Stimulated activated CD8-positive, alpha-beta memory T cell treated with anti-CD3 and anti-CD28 coated beads, Interleukin-15, amount 100 ng/mL, for 48 hours (primary cell): Measurements from ENCODE around the gene LMAN2L.

Experiments
- DNase-seq, 2 donors: peaks; one replicate each; pipeline ENCODE4 v3.0.0-alpha.2; 2020; ENCODE audit warnings: low read depth in 2 of 2

The LMAN2L gene

GRCh38 chr2:96703021-96703751, 36.7 kb downstream of the LMAN2L start:
- no peak for DNase-seq

DNA sequence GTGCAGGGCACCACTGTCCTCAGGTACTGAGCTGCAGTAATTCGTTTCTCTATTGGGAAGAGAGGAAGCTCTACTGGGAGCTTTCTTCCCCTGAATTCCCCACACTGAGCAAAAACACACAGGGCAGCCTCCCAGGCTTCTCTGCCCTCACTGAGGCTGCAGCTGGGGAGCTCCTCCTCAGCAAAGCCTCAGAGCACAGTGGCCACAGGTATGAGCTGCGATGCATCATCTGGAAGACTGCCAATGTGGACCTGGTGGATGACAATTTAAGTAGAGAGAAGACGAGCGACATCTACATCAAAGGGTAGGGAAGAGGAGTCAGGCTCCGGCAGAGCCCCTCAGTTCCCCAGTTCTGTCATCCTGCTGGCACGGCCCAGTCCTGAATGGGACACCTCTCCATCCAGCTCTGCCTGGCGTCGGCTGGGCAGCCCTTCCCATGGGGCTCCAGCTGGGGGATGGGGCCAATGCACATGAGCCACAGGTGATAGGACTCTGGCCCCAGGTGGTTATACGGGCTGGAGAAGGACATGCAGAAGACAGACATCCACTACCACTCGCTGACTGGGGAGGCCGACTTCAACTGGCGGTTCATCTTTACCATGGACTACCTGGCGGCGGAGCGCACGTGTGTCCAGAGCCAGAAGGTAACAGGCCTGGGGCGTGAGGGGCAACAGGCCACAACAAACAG, 37.6 kb downstream of the LMAN2L start:
- no peak for DNase-seq

DNA sequence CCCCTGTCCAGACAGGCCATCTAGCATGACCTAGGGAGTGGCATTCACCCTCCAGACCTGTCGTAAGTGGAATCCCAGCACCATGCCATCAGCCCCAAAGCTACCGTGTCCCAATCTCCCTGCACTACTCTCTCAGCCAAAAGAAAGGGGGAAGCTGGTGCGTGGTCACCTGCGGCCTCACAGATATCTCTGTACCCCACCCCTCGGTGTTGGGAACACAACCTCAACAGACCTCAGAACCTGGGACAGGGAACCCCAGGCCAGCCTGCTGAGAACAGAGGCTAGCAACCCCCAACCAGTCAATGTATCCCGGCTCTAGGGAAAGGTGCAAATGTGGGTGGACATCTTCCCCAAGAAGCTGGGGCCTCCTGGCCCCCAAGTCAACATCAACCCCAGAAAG, 38.2 kb downstream of the LMAN2L start:
- DNase-seq: no peak

- DNase-seq: no peak
Observed at GRCh38 chr2:96700086-96700485, 39.8 kb downstream of the LMAN2L start.

DNA sequence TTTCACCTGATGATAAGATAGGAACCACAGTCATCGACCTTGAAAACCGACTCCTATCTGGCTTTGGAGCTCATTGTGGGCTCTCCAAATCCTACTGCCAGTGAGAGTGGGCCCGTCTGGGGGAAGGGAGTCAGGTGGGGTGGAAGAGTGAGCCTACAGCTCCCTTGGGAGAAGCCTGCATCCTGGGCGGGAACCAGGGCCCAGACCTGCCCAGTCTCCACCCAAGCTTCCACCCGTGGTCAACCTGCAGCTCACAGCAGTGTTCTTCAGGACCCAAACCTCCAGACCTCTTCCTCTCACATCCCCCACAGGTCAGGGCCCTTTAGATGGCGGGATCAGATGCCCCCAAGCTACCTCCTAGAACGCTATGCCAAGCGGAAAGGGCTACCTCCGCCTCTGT, 40.2 kb downstream of the LMAN2L start:
- DNase-seq: no peak

DNA sequence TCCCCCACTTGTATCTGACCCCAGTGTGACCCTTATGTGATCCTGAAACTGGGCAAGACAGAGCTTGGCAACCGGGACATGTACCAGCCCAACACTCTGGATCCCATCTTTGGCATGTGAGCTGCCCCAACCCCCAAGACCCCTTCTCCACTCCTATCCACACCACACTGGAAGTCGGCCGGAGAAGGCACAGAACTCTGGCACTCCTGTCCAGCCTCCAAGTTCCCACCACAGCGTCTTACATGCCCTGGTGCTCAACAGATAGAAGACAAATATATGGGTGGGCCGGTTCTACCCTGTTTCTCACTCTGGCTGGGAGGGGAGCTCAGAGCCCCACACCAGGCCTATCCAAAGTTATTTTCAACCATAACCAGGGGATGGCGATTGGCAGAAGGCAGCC, 40.8 kb downstream of the LMAN2L start:
- DNase-seq: no peak

DNA sequence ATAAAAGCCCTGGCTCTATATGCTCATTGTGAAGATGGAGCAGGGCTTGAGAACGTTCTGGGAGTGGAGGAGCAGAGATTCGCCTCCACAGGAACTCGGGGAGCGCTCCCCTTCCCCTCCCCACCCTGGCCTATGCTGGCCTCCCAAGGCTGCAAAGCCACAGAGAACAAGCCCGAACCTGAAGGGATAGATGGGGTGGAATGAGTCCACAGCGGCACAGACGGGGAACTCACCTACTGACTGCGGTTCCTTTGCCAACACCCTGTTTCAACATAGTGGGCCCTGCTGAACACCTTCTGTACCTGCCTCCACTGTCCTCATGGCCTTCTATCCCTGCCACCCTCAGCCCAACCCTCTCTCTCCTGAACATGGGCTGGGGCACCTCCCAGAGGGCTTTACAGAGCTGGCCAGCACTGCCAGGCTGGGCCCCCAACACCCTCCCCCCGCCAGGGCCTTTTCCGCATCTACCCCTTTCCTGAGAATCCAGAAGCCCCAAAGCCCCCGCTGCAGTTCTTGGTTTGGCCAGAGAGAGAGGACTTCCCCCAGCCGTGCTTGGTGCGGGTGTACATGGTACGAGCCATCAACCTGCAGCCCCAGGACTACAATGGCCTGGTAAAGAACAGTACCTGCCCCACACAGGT, 41.5 kb downstream of the LMAN2L start:
- no peak for DNase-seq

- DNase-seq: no peak
Observed at GRCh38 chr2:96697476-96697875, 42.4 kb downstream of the LMAN2L start.

DNA sequence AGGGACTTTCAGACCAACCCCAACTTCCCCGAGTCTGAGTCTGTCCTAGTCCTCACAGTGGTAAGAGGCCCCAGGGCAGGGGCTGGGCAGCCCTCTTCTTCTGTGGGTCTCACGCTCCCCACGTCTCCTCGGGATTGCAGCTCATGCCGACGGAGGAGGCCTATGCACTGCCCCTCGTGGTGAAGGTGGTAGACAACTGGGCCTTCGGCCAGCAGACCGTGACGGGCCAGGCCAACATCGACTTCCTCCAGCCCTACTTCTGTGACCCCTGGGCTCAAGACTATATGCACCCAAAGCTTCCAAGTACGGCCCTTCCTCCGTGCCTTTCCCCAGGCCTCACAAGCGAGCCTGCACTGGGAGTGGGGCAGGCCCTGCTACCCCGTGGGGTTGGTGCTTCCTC, 44.3 kb downstream of the LMAN2L start:
- no peak for DNase-seq

- no peak for DNase-seq
Observed at GRCh38 chr2:96694816-96695455, 44.9 kb downstream of the LMAN2L start.

DNA sequence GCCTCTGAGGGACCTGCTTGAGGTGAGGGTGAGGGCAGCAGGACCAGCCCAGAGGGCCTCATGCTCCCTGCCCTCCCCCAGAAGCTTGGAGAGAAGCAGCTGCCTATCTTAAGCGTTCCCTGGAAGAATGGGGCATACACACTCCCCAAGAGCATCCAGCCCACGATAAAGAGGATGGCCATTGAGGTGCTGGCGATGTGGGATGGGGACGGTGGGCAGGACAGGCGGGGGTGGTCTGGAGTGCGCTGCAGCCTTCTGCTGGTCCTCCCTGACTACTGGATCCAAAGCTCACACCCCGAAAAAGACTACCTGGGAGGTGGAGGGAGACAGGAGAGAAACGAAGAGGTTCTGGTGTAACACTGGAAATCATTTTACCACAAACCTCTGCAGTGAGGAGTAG, 45.6 kb downstream of the LMAN2L start:
- no peak for DNase-seq

DNA sequence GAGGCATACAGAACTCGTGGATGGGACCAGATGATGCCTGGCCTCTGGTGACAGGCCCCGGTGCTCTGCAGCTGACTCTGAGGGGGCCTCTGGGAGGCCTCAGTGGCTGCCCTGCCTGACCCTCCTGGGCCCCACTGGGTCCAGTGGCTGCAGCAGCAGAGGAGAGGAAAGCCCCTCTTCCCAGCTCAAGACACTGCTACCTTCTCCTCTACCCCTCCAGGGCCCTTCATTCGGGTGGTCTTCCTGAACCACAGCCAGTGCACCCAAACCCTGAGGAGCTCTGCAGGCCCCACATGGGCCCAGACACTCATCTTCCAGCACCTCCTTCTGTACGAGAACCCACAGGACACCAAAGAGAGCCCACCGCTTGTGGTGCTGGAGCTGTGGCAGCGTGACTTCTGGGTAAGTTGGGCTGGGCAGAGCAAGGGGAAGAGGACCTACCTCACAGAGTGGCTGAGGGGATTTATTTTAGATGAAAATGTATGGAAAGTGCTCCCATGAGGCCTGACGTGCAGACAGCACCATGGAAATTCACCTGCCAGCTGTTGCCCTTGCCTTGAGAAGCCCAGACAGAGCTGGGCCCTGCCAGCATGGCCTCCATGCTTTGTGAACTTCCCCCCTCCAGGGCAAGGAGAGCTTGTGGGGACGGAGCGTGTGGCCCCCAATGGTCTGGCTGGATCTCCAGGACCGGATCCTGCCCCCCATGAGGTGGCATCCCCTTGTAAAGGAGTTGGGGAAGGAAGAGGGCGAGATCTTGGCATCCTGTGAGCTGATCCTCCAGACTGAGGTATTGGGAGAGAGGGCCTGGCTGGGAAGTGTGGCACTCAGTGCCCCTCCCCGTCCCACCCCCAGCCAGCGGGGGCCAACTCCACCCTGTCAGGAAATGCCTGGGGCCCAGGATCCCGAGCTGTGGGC, 46.3 kb downstream of the LMAN2L start:
- DNase-seq: no peak

DNA sequence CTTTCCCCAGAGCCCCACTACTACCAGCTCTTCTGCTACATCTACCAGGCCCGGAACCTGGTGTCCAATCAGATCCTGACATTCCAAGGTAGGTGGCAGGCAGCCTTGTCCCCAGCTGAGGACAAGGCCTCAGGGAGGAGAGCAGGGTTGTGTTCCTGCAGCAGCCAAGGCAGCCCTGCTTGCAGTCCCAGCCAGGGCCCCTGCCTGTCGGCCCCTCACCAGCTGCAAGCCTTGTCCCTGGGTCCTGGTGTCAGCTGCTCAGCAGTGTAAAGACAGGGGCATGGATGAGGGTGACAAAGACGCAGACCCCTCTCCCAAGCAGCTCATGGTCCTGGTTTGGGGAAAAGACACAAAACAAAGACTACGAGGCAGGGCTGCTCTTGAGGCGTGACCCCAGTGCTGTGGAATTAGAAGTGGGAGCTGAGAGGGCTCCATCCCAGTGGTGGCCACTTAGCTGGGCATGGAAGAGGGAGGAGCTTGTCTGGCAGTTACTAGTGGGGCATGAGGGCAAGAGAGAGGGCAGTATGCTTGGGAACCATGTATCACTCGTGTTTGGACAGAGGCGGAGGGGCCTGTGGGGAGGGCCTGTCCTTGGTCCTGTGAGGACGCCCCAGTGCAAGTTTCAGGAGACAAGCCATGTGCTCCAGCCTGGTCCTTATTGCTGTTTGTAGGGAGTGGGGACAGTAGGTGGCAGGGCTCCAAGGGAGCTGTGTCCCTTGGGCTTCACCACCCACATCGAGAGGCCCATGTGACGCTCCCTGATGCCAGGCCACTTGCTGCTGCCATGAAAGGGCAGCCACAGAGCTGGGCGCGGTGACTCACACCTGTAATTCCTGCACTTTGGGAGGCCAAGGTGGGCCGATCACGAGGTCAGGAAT, 47.5 kb downstream of the LMAN2L start:
- no peak for DNase-seq

GRCh38 chr2:96691022-96691612, 48.7 kb downstream of the LMAN2L start:
- no peak for DNase-seq

GRCh38 chr2:96690306-96691021, 49.4 kb downstream of the LMAN2L start:
- DNase-seq: no peak

- no peak for DNase-seq
Observed at GRCh38 chr2:96689431-96689991, 50.4 kb downstream of the LMAN2L start.

GRCh38 chr2:96688649-96689430, 51.0 kb downstream of the LMAN2L start:
- DNase-seq: no peak
